Measurements from ENCODE around the gene ARL3.

- TF ChIP-seq CTCF (IDR thresholded peaks at IDR 0.05), result no peak
- no peak for TF ChIP-seq TCF7 (CRISPR knock-in tag; IDR thresholded peaks at IDR 0.05; ENCODE audit: low read depth)
- no peak for TF ChIP-seq SP1 (CRISPR knock-in tag; conservative IDR thresholded peaks at IDR 0.05)
These were observed 61.1 kb downstream of the ARL3 start for GRCh38 chr10:102653060-102653459.

Data from WTC11 (cell line).